Measurements from ENCODE around the gene DNHD1. TPM values are rescaled to one million over a fixed set of nuclear protein-coding genes. Genes with fewer than 3 reads are reported as not detected.

The DNHD1 gene
- total and polyA plus RNA-seq, 2 of the 8 experiments (the other 6 are each of a cell fraction or from before 2014, with no cell fraction given), result 5.0 to 6.8 TPM

GRCh38 chr11:6468712-6469495 lies 28.2 kb upstream of the DNHD1 start:
- POLR2A ChIA-PET (ENCODE audit: partially characterized antibody), result interaction anchor here (0.6 to 1.5 kb wide), 6 partner anchors 8 to 147 kb away, joined by 3 to 6 read pairs (median 3); partner anchors contain the start of genes ARFIP2, SMPD1 and TIMM10B
- Histone ChIP-seq H3K36me3 (ENCODE audit: control insufficient read depth in 2 of 4, insufficient read depth in 4 of 4, low read length in 3 of 4) (no peaks in the 10 kb centered on the region; a peak in 1 of 8 replicates), H2BK12ac (ENCODE audit: low read depth, low read length) (no peak overlapping the region), H4K91ac (replicated peaks; ENCODE audit: insufficient read length, low read length) (no peak overlapping the region), H2BK20ac (ENCODE audit: low read length) (no peak overlapping the region; the same call in 1 of the 2 replicates), H3K18ac (ENCODE audit: extremely low read depth, low read length) (peak overlapping the region; percentile 72; the same call in 1 of the 2 replicates), H3K27me3 (replicated peaks in 1 of 4; ENCODE audit: control insufficient read depth in 3 of 4, extremely low read depth in 1 of 4, insufficient read depth in 3 of 4, low read length in 3 of 4) (no peaks in the 10 kb centered on the region; a peak in 1 of 7 replicates), H4K5ac (ENCODE audit: insufficient read length, low read depth, low read length) (no peak overlapping the region), H4K8ac (ENCODE audit: extremely low read depth, insufficient read depth, low read length) (no peak overlapping the region), H3K9ac (replicated peaks in 1 of 4; ENCODE audit: extremely low read depth in 1 of 4, low read depth in 3 of 4, low read length in 3 of 4) (peak overlapping the region in 1 of 4 experiments; percentile 71; a peak in 3 of 7 replicates), H2AK5ac (ENCODE audit: low read depth, low read length) (no peak overlapping the region), H3K79me1 (ENCODE audit: low read depth, low read length) (no peaks in the 10 kb centered on the region), H3K79me2 (ENCODE audit: control insufficient read depth in 1 of 2, insufficient read depth in 2 of 2, low read length in 2 of 2) (no peaks in the 10 kb centered on the region), H3K23ac (ENCODE audit: insufficient read length) (no peak overlapping the region), H3K4ac (replicated peaks; ENCODE audit: insufficient read length, low read depth, low read length) (no peak overlapping the region), H3K4me3 (ENCODE audit: extremely low read depth in 1 of 4, insufficient read depth in 2 of 4, low read depth in 3 of 4, low read length in 4 of 4) (peak overlapping the region in 1 of 4 experiments; percentile 23; a peak in 1 of 8 replicates), H3K23me2 (ENCODE audit: low read depth, low read length) (peaks cover 6% of the 10 kb centered on the region; the same call in 1 of the 2 replicates), H2AFZ (ENCODE audit: low read length) (peak overlapping the region; percentile 68; the same call in 1 of the 2 replicates), H4K20me1 (replicated peaks in 1 of 2; ENCODE audit: control insufficient read depth in 1 of 2, insufficient read depth in 2 of 2, low read length in 2 of 2) (peaks cover 0 to 2% of the 10 kb centered on the region in 2 experiments), H3K27ac (ENCODE audit: low read depth, low read length) (no peak overlapping the region; the same call in 1 of the 2 replicates), H2BK120ac (replicated peaks; ENCODE audit: low read depth, low read length) (no peak overlapping the region), H3K4me1 (replicated peaks in 1 of 4; ENCODE audit: control insufficient read depth in 3 of 4, insufficient read depth in 4 of 4, low read length in 3 of 4) (peaks cover 5 to 10% (median 7%) of the 10 kb centered on the region in 4 experiments), H3K9me3 (ENCODE audit: insufficient read depth in 2 of 2, low read depth in 1 of 2, low read length in 1 of 2) (no peaks in the 10 kb centered on the region), H2BK5ac (ENCODE audit: low read depth, low read length) (peak overlapping the region; percentile 64), H3K4me2 (ENCODE audit: insufficient read depth in 1 of 2, low read depth in 2 of 2, low read length in 2 of 2) (peak overlapping the region; percentile 44 to 53), H3K56ac (replicated peaks; ENCODE audit: insufficient read length, low read depth, low read length) (no peak overlapping the region), H3K14ac (ENCODE audit: insufficient read length) (no peak overlapping the region), H2BK15ac (ENCODE audit: low read length) (peak overlapping the region; percentile 25; the same call in 1 of the 2 replicates)
- peak; percentile 58; the same call in 1 of the 2 replicates for TF ChIP-seq SP1 (IDR thresholded peaks at IDR 0.05; ENCODE audit: low read depth, low read length)
- no peak for TF ChIP-seq EGR1 (IDR thresholded peaks at IDR 0.05; ENCODE audit: borderline replicate concordance, low read depth, low read length)
- peak; percentile 61 for TF ChIP-seq POLR2AphosphoS5 (IDR thresholded peaks at IDR 0.05; ENCODE audit: low read depth, low read length)
- TF ChIP-seq RFX5 (IDR thresholded peaks at IDR 0.05; ENCODE audit: borderline replicate concordance, low read depth, low read length), result no peak
- TF ChIP-seq POLR2A (IDR thresholded peaks at IDR 0.05; ENCODE audit: control extremely low read depth in 1 of 2, low read depth in 2 of 2, low read length in 2 of 2), result peak in 1 of 2 experiments; percentile 88; a peak in 2 of 3 replicates
- 0 out of 2 replicates have a peak, but pooled peaks have one; percentile 33 for TF ChIP-seq TEAD4 (IDR thresholded peaks at IDR 0.05; ENCODE audit: low read depth, low read length)
- TF ChIP-seq RAD21 (IDR thresholded peaks at IDR 0.05 in 1 of 2, conservative IDR thresholded peaks at IDR 0.05 in 1 of 2; ENCODE audit: low read depth in 2 of 2, low read length in 2 of 2), result no peak; a peak in 1 of 4 replicates
- no peak for TF ChIP-seq TAF7 (optimal IDR thresholded peaks at IDR 0.05; ENCODE audit: borderline replicate concordance, low read depth, low read length)
- TF ChIP-seq TAF1 (IDR thresholded peaks at IDR 0.05; ENCODE audit: low read depth, low read length), result peak; percentile 46; the same call in 1 of the 2 replicates
- 19% methylated on average over 6 of the region's 6 CpGs; no CpG with 5 or more reads in 1 of the 2 experiments for WGBS, 2 experiments (ENCODE audit: extremely low coverage in 1 of 2, insufficient coverage in 1 of 2, insufficient read length in 1 of 2, insufficient replicate concordance in 2 of 2, low coverage in 1 of 2, low lambda C conversion rate in 2 of 2, missing lambda C conversion rate in 1 of 2)
- CTCF ChIA-PET (ENCODE audit: partially characterized antibody), result interaction anchor here (0.8 to 3.4 kb wide), 13 partner anchors 9 to 106 kb away, joined by 3 to 26 read pairs (median 4); partner anchors contain the start of gene HPX
- FAIRE-seq (peak; percentile 96), DNase-seq (ENCODE audit: low read depth in 1 of 2, low spot score in 2 of 2) (peak; percentile 88)

All from H1 (cell line).